Activated CD4-positive, alpha-beta T cell treated with anti-CD3 and anti-CD28 coated beads for 36 hours (primary cell): ENCODE data around the gene LURAP1L. TPM values are rescaled to one million over a fixed set of nuclear protein-coding genes. Genes with fewer than 3 reads are reported as not detected.

Experiments used
- ATAC-seq: fragments of 200-7000 bp; cut with Tn5 transposase; one replicate; pipeline ENCODE4 v1.10.0; 2021; ENCODE audit warnings: mild to moderate bottlenecking, moderate library complexity
- CTCF ChIA-PET: fragments of 350-600 bp; sonication (Branson Sonifier 250); formaldehyde crosslinking; loops from one replicate; lab custom pipeline; 2021; ENCODE audit warnings: antibody characterized with exemption; lab: Charles Lee
- POLR2A ChIA-PET: fragments of 350-600 bp; sonication (Branson Sonifier 250); formaldehyde crosslinking; loops from one replicate; lab custom pipeline; 2021; ENCODE audit warnings: antibody characterized with exemption, inconsistent platforms; lab: Charles Lee
- DNase-seq: peaks from one replicate; pipeline ENCODE4 v3.0.0-alpha.2; 2020
- H3K27ac Mint-ChIP-seq: one replicate; pipeline ENCODE4 v1.8.0; 2021; ENCODE audit warnings: mixed read lengths
- H3K27me3 Mint-ChIP-seq: one replicate; pipeline ENCODE4 v1.8.0; 2021; ENCODE audit warnings: mixed read lengths
- H3K36me3 Mint-ChIP-seq: one replicate; pipeline ENCODE4 v1.8.0; 2021; ENCODE audit warnings: low read depth, mixed read lengths
- H3K4me1 Mint-ChIP-seq: one replicate; pipeline ENCODE4 v1.8.0; 2021; ENCODE audit warnings: mixed read lengths
- H3K4me3 Mint-ChIP-seq: one replicate; pipeline ENCODE4 v1.8.0; 2021; ENCODE audit warnings: mild to moderate bottlenecking, moderate library complexity, mixed read lengths
- H3K9me3 Mint-ChIP-seq: one replicate; pipeline ENCODE4 v1.8.0; 2021; ENCODE audit warnings: low read depth, mixed read lengths
- intact Hi-C, 2 experiments: fragments of 100-400 bp; cut with DNase I in 1 of 2; cut with micrococcal nuclease in 1 of 2; formaldehyde crosslinking; loops; one replicate each; pipeline versions ENCODE4 v1.14.2 to v1.15.1; 2022 to 2024; cut with DNase I, micrococcal nuclease
- total RNA-seq, 2 experiments: library from RNA; stranded (reverse); gene quantifications; one replicate each; pipeline ENCODE4 v1.2.3, GENCODE V29; 2021

LURAP1L gene
- total RNA-seq, 2 experiments from 2014 or later = not detected

DNA sequence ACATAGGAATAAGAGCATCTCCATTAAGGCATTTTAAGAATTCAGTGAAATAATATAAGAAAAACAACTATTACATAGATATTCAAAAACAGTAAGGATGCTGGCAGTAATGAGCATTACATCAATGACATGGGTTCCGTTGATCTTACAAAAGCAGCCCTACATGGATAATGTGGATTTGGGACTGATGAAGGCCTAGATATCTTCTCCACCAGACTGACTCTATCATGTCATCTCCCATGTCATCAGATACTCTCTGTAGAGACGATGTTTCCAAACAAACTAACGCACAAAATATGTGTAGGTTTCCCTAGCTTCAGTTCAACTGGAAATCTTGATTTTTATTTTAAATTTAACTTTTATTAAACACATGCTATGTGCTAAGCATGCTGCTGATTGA lies 3.6 kb downstream of the LURAP1L start:
- intact Hi-C loops = no loop called here
- no peak for DNase-seq
- H3K4me3 Mint-ChIP-seq = no peak overlapping the region
- peaks cover 5% of the 10 kb centered on the region for H3K4me1 Mint-ChIP-seq
- ATAC-seq = no peak
- no peaks in the 10 kb centered on the region for H3K36me3 Mint-ChIP-seq
- no peak overlapping the region for H3K27ac Mint-ChIP-seq
- ChIA-PET POLR2A (no interaction called here), CTCF (no interaction called here)
- H3K27me3 Mint-ChIP-seq = peaks cover 21% of the 10 kb centered on the region
- H3K9me3 Mint-ChIP-seq = peaks cover 6% of the 10 kb centered on the region

DNA sequence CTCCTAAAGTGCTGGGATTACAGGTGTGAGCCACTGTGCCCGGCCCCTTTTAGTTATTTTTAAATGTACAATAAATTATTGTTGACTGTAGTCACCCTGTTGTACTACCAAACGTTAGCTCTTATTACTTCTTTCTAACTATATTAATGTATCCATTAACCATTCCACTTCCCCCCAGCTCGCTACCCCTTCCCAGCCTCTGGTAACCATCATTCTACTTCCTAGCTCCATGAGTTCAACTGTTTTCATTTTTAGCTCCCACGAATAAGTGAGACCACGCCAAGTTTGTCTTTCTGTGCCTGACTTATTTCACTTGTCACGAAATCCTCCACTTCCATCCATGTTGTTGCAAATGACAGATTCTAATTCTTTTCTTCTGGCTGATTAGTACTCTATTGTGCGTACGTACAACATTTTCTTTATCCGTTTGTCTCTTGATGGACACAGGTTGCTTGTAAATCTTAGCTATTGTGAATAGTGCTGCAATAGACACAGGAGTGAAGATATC lies 6.5 kb downstream of the LURAP1L start:
- H3K4me3 Mint-ChIP-seq = no peak overlapping the region
- ChIA-PET POLR2A (no interaction called here), CTCF (no interaction called here)
- no peak for ATAC-seq
- peaks cover 9% of the 10 kb centered on the region for H3K9me3 Mint-ChIP-seq
- H3K27ac Mint-ChIP-seq = no peak overlapping the region
- H3K36me3 Mint-ChIP-seq = no peaks in the 10 kb centered on the region
- H3K4me1 Mint-ChIP-seq = no peaks in the 10 kb centered on the region
- peaks cover 8% of the 10 kb centered on the region for H3K27me3 Mint-ChIP-seq
- intact Hi-C loops = no loop called here
- no peak for DNase-seq

DNA sequence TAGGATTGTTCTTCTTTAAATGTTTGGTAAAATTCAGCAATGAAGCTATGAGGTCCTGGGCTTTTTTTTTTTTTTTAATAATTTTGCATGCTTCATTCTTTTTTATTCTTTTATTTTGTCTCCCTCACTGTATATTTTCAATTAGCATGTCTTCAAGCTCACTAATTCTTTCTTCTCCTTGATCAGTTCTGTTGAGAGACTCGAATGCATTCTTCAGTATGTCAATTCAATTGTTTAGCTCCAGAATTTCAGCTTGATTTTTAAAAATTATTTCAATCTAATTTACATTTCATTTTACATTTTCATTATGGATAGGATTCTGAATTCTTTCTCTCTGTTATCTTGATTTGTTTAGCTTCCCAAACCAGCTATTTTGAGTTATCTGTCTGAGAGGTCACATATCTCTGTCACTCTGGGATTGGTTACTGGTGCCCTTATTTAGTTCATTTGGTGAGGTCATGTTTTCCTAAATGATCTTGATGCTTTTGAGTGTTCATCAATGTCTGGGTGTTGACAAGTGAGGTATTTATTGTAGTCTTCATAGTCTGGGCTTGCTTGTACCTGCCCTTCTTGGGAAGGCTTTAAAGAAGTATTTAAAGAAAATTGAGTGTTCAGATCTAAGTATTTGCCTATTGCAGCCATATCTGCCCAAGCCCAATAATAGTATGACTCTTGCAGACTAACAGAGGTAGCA lies 9.1 kb downstream of the LURAP1L start:
- ChIA-PET CTCF (no interaction called here), POLR2A (no interaction called here)
- intact Hi-C loops = no loop called here
- H3K4me3 Mint-ChIP-seq = no peak overlapping the region
- H3K36me3 Mint-ChIP-seq = no peaks in the 10 kb centered on the region
- H3K9me3 Mint-ChIP-seq = peaks cover 9% of the 10 kb centered on the region
- H3K27ac Mint-ChIP-seq = no peak overlapping the region
- H3K27me3 Mint-ChIP-seq = no peaks in the 10 kb centered on the region
- no peak for ATAC-seq
- DNase-seq = no peak
- H3K4me1 Mint-ChIP-seq = no peaks in the 10 kb centered on the region

- H3K4me3 Mint-ChIP-seq = no peak overlapping the region
- no peak overlapping the region for H3K27ac Mint-ChIP-seq
- POLR2A ChIA-PET = no interaction called here
- H3K27me3 Mint-ChIP-seq = no peaks in the 10 kb centered on the region
- no peak for ATAC-seq
- H3K9me3 Mint-ChIP-seq = peaks cover 11% of the 10 kb centered on the region
- no peaks in the 10 kb centered on the region for H3K4me1 Mint-ChIP-seq
- no peaks in the 10 kb centered on the region for H3K36me3 Mint-ChIP-seq
- intact Hi-C loops = no loop called here
- DNase-seq = no peak
- CTCF ChIA-PET = no interaction called here
Observed at GRCh38 chr9:12784461-12785259, 9.8 kb downstream of the LURAP1L start.

DNA sequence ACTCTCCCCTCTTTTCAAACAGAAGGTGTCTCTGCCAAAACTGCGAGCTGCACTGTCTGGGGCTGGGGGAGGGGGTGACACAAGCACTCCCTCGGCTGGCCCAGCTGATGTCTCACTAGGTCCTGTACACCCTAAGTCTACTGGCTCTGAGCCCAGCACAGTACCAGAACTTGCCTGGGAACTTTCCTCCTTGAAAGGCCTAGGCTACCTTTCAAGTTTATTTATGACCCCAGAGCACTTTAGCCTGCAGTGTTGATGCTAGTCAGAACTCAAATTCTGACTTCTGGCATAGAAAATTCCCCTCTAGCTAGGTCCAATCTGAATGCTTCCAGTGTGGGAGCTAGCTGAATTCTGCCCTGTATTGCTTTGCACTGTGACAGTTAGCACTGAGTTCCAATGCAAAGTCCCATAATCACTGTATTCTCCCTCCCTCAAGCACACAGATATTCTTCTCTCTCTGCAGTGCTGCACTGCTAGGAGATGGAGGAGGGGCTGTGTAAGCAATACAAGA lies 10.5 kb downstream of the LURAP1L start:
- ChIA-PET CTCF (no interaction called here), POLR2A (no interaction called here)
- H3K36me3 Mint-ChIP-seq = no peaks in the 10 kb centered on the region
- no peaks in the 10 kb centered on the region for H3K4me1 Mint-ChIP-seq
- no peak overlapping the region for H3K4me3 Mint-ChIP-seq
- DNase-seq = no peak
- intact Hi-C loops = no loop called here
- no peak for ATAC-seq
- H3K27me3 Mint-ChIP-seq = no peaks in the 10 kb centered on the region
- H3K27ac Mint-ChIP-seq = no peak overlapping the region
- peaks cover 8% of the 10 kb centered on the region for H3K9me3 Mint-ChIP-seq

GRCh38 chr9:12785941-12786340 lies 11.1 kb downstream of the LURAP1L start:
- no peak for ATAC-seq
- Mint-ChIP-seq H3K4me3 (no peak overlapping the region), H3K27me3 (no peaks in the 10 kb centered on the region), H3K27ac (no peak overlapping the region), H3K4me1 (no peaks in the 10 kb centered on the region), H3K36me3 (no peaks in the 10 kb centered on the region), H3K9me3 (peaks cover 8% of the 10 kb centered on the region)
- ChIA-PET POLR2A (no interaction called here), CTCF (no interaction called here)
- intact Hi-C loops = no loop called here
- no peak for DNase-seq

GRCh38 chr9:12790001-12790400 lies 15.2 kb downstream of the LURAP1L start:
- ChIA-PET POLR2A (no interaction called here), CTCF (no interaction called here)
- Mint-ChIP-seq H3K4me1 (no peaks in the 10 kb centered on the region), H3K9me3 (peaks cover 8% of the 10 kb centered on the region), H3K27me3 (no peaks in the 10 kb centered on the region), H3K4me3 (no peak overlapping the region), H3K27ac (no peak overlapping the region), H3K36me3 (no peaks in the 10 kb centered on the region)
- intact Hi-C loops = no loop called here
- ATAC-seq (no peak), DNase-seq (no peak)

DNA sequence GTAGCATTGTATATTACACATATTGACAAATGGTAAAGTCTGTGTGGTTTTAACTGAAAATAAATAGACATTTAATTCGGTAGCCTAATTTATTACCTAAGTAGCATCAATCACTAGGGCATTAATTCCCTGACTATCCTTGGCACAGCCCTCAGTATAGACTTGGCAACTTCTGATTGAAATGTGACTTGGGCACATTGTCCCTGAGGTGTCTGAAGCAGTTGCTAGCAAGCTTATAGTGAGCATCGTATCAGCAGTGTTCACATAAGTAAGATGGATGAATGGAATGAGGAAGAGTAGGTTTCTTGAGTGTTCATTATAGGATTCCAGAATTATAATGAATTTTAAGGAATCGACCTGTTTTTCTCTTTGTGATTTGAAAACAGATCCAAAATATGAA lies 16.1 kb downstream of the LURAP1L start:
- no peak for ATAC-seq
- CTCF ChIA-PET = no interaction called here
- no peak for DNase-seq
- no peaks in the 10 kb centered on the region for H3K4me1 Mint-ChIP-seq
- no peaks in the 10 kb centered on the region for H3K27me3 Mint-ChIP-seq
- H3K27ac Mint-ChIP-seq = no peak overlapping the region
- H3K4me3 Mint-ChIP-seq = no peak overlapping the region
- H3K36me3 Mint-ChIP-seq = no peaks in the 10 kb centered on the region
- POLR2A ChIA-PET = no interaction called here
- intact Hi-C loops = no loop called here
- H3K9me3 Mint-ChIP-seq = peaks cover 5% of the 10 kb centered on the region

GRCh38 chr9:12794101-12794799 lies 19.4 kb downstream of the LURAP1L start:
- intact Hi-C loops = no loop called here
- Mint-ChIP-seq H3K27ac (no peak overlapping the region), H3K9me3 (peaks cover 10% of the 10 kb centered on the region), H3K4me1 (no peaks in the 10 kb centered on the region), H3K36me3 (no peaks in the 10 kb centered on the region), H3K27me3 (no peaks in the 10 kb centered on the region), H3K4me3 (no peak overlapping the region)
- ATAC-seq = no peak
- DNase-seq = no peak
- ChIA-PET CTCF (no interaction called here), POLR2A (no interaction called here)

GRCh38 chr9:12796601-12797000 lies 21.8 kb downstream of the LURAP1L start:
- no peak overlapping the region for H3K4me3 Mint-ChIP-seq
- POLR2A ChIA-PET = no interaction called here
- no peaks in the 10 kb centered on the region for H3K36me3 Mint-ChIP-seq
- H3K9me3 Mint-ChIP-seq = peaks cover 8% of the 10 kb centered on the region
- no peaks in the 10 kb centered on the region for H3K4me1 Mint-ChIP-seq
- no peak overlapping the region for H3K27ac Mint-ChIP-seq
- CTCF ChIA-PET = no interaction called here
- intact Hi-C loops = no loop called here
- no peaks in the 10 kb centered on the region for H3K27me3 Mint-ChIP-seq
- ATAC-seq = no peak
- no peak for DNase-seq

DNA sequence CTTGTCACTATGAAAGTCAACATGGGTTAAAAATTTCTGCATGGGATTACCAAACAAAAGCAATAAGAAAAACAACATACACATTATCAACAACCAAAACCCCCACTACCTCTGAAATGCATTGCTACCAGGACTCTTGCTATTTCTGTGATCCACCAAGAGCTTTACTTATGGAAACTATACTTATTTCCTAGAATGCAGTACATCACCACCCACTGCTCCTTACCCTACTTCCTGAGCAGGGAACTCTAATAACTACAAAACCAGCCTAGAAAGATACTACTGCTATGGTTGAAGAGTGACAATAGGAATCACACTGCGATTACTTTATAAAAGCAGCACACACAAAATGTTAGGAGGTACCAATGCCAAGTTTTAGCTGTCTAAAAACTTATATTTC lies 22.2 kb downstream of the LURAP1L start:
- Mint-ChIP-seq H3K36me3 (no peaks in the 10 kb centered on the region), H3K9me3 (peaks cover 8% of the 10 kb centered on the region), H3K4me3 (no peak overlapping the region), H3K27me3 (no peaks in the 10 kb centered on the region), H3K4me1 (no peaks in the 10 kb centered on the region), H3K27ac (no peak overlapping the region)
- POLR2A ChIA-PET = no interaction called here
- ATAC-seq (no peak), DNase-seq (no peak)
- intact Hi-C loops = no loop called here
- CTCF ChIA-PET = no interaction called here
